GM21723 (cell line): Measurements from ENCODE around the gene OTUD1.

Source experiments
- ATAC-seq: cut with Tn5 transposase; IDR thresholded peaks from one replicate; pipeline ENCODE4 v1.9.1; 2021; ENCODE audit warnings: mild to moderate bottlenecking, moderate library complexity; ENCODE audit not compliant: unreplicated experiment

OTUD1 gene

DNA sequence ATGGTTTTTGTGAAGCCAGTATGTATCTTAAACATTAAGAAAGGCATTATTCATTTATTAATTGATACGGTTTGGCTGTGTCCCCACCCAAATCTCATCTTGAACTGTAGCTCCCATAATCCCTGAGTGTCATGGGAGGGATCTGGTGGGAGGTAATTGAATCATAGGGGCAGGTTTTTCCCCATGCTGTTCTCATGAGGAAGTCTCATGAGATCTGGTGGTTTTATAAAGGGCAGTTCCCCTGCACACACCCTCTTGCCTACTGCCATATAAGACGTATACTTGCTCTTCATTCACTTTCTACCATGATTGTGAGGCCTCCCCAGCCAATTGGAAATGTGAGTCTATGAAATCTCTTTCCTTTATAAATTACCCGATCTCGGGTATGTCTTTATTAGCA is 28.1 kb downstream of the OTUD1 start:
- no peak for ATAC-seq

DNA sequence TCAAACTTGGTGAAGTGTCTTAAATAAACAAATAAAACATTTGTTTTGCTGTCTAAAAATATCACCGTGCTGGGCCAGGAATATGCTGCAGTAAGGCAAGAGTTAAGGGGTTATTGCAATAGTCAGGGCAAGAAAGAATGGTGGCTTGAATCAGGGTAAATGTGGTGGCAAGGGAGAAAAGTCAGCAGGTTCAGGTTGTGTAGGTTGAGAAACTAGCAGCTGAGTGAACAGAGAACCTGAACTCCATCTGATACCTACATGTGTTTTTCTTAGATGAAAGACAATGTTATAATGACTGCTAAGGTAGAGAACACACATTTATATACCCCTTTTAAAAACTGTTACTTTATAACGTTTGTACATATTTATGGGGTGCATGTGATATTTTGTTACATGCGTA is 28.7 kb downstream of the OTUD1 start:
- no peak for ATAC-seq

DNA sequence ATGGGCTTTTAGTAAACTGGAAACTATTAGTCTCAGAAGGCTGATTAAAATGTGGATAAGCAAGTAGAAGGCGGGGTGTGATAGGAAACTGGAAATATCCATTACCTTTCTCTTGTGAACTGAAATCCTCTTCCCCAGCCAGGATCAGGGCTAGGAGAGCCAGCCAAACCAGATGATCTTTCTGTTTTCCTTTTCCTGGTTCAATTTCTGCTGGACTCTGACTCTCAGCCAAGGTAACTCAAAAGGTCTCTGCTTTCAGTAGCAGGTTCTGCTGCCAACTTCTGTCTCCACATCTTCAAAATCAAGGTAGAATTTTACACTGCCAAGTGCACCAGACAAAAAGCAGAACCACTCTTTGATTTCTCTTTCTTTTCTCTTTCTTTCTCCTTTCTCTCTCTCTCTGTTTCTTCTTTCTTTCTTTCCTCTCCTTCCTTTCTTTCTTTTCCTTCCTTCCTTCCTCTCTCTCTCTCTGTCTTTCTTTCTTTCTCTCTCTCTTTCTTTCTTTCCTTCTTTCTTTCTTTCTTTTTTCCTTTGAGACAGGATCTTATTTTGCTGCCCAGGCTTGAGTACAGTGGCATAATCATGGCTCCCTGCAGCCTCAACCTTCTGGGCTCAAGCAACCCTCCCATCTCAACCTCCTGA is 30.8 kb downstream of the OTUD1 start:
- no peak for ATAC-seq

- no peak for ATAC-seq
Measured at GRCh38 chr10:23472181-23472580, 33.3 kb downstream of the OTUD1 start.

- ATAC-seq = no peak
Measured at GRCh38 chr10:23474081-23474480, 35.2 kb downstream of the OTUD1 start.

GRCh38 chr10:23474626-23475025 is 35.8 kb downstream of the OTUD1 start:
- ATAC-seq = no peak

- no peak for ATAC-seq
Measured at GRCh38 chr10:23478570-23478969, 39.7 kb downstream of the OTUD1 start.

- ATAC-seq = no peak
Measured at GRCh38 chr10:23479798-23480473, 41.1 kb downstream of the OTUD1 start.

DNA sequence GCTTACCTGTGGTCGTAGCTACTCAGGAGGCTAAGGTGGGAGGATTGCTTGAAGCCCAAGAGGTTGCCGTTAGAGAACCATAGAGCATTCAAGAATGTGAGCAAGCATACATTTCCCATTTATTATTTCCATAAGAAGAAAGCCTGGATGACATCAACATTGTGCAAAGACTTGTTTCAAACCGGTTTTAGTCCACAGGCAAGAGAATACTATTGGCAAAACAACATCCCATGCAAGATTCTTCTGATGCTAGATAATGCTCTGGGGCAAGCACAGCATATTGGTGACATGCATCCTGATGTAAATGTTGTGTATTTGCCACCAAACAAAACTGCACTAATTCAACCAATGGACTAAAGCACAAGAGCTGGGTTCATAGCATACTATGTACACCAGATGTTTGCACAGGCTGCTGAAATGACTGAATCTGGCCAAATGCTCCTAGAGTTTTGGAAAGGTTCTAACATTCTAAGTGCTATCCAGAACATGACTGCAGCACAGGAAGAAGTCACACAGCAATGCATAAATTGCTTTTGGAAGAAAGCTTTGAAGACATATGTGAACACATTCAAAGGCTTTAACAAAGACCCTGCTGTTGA is 42.6 kb downstream of the OTUD1 start:
- no peak for ATAC-seq

DNA sequence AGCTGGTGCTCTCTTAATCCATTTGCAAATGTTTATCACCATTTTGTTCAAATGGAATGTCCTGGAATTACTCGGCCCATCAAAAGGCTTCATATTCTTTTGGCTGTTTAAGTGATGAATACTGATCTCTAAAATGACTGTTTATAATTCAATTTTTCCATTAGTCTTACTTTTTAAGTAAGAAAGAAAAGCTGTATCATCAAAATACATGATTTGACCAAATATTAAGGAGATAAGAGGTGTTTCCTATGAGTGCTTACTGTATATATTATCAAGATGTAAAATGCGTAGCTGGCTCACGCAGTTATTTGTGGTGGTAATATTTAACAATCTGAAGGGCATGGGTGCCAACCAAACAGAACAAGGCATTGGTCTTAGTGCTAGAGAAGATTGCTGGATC is 51.2 kb downstream of the OTUD1 start:
- no peak for ATAC-seq
